Measurements from ENCODE around the gene SLCO3A1.

Gene SLCO3A1

GRCh38 chr15:91885054-91885453, 31.5 kb downstream of the SLCO3A1 start:
- DNase-seq: no peak

- DNase-seq: peak; percentile 14 to 49
These were observed 32.3 kb downstream of the SLCO3A1 start for GRCh38 chr15:91885714-91886270.

GRCh38 chr15:91886878-91887277, 33.4 kb downstream of the SLCO3A1 start:
- DNase-seq: peak in 1 of 2 experiments; percentile 33

GRCh38 chr15:91887321-91887720, 33.8 kb downstream of the SLCO3A1 start:
- DNase-seq: no peak

GRCh38 chr15:91887921-91888373, 34.4 kb downstream of the SLCO3A1 start:
- no peak for DNase-seq

GRCh38 chr15:91889111-91889815, 35.8 kb downstream of the SLCO3A1 start:
- no peak for DNase-seq

GRCh38 chr15:91890614-91891013, 37.1 kb downstream of the SLCO3A1 start:
- no peak for DNase-seq

- DNase-seq: no peak
These were observed 37.6 kb downstream of the SLCO3A1 start for GRCh38 chr15:91891101-91891500.

- DNase-seq: peak; percentile 78 to 85
These were observed 38.4 kb downstream of the SLCO3A1 start for GRCh38 chr15:91891788-91892345.

- DNase-seq: no peak
These were observed 38.9 kb downstream of the SLCO3A1 start for GRCh38 chr15:91892436-91892835.

- no peak for DNase-seq
These were observed 41.1 kb downstream of the SLCO3A1 start for GRCh38 chr15:91894606-91895005.

- no peak for DNase-seq
These were observed 41.5 kb downstream of the SLCO3A1 start for GRCh38 chr15:91895051-91895450.

GRCh38 chr15:91896341-91897055, 43.0 kb downstream of the SLCO3A1 start:
- DNase-seq: no peak

GRCh38 chr15:91897585-91898372, 44.3 kb downstream of the SLCO3A1 start:
- no peak for DNase-seq

- DNase-seq: peak; percentile 44 to 79
These were observed 45.3 kb downstream of the SLCO3A1 start for GRCh38 chr15:91898843-91899242.

- DNase-seq: no peak
These were observed 51.4 kb downstream of the SLCO3A1 start for GRCh38 chr15:91904942-91905341.

GRCh38 chr15:91908391-91908790, 54.9 kb downstream of the SLCO3A1 start:
- DNase-seq: no peak

GRCh38 chr15:91909111-91909510, 55.6 kb downstream of the SLCO3A1 start:
- DNase-seq: no peak

GRCh38 chr15:91909574-91909973, 56.1 kb downstream of the SLCO3A1 start:
- DNase-seq: peak; percentile 61 to 92

GRCh38 chr15:91911844-91912243, 58.3 kb downstream of the SLCO3A1 start:
- DNase-seq: no peak

GRCh38 chr15:91912336-91912735, 58.8 kb downstream of the SLCO3A1 start:
- DNase-seq: no peak

GRCh38 chr15:91913560-91913959, 60.1 kb downstream of the SLCO3A1 start:
- no peak for DNase-seq

- no peak for DNase-seq
These were observed 62.1 kb downstream of the SLCO3A1 start for GRCh38 chr15:91915576-91915975.

All from NCI-H524 (cell line).